HepG2 (cell line): ENCODE data around the gene HOXA7. TPM values are rescaled to one million over a fixed set of nuclear protein-coding genes. Genes with fewer than 3 reads are reported as not detected.

Experiments used
- ATF1 ChIP-seq: IDR thresholded peaks from 2 replicates; pipeline ENCODE4 v1.6.1; 2016; ENCODE audit warnings: mild to moderate bottlenecking, control low read depth
- PTBP1 ChIP-seq: fragments of 200-400 bp; formaldehyde crosslinking; IDR thresholded peaks from 2 replicates; pipeline ENCODE4 v1.6.1; 2018; ENCODE audit warnings: low read length, low read depth; ENCODE audit not compliant: poor library complexity, severe bottlenecking
- SOX6 ChIP-seq, 2 experiments: fragments of 450-650 bp in 1 of 2; sonication (generic) in 1 of 2; formaldehyde crosslinking in 1 of 2; IDR thresholded peaks; 2 replicates each; pipeline versions ENCODE4 v1.4.0 to v1.6.1; 2017 to 2020; ENCODE audit warnings: antibody characterized with exemption in 1 of 2, mild to moderate bottlenecking in 1 of 2, missing genetic modification reagents in 1 of 2
- THAP8 ChIP-seq: sonication (generic); formaldehyde crosslinking; IDR thresholded peaks from 2 replicates; pipeline ENCODE4 v1.5.1; 2020; ENCODE audit warnings: missing genetic modification reagents, mild to moderate bottlenecking, borderline replicate concordance
- ZNF335 ChIP-seq: sonication (generic); formaldehyde crosslinking; IDR thresholded peaks from 2 replicates; pipeline ENCODE4 v1.4.0; 2020; ENCODE audit warnings: missing genetic modification reagents
- ZNF546 ChIP-seq: sonication (generic); formaldehyde crosslinking; conservative IDR thresholded peaks from 2 replicates; pipeline ENCODE4 v1.8.1; 2023; ENCODE audit warnings: mild to moderate bottlenecking, missing genetic modification reagents
- polyA plus RNA-seq, 8 experiments: library from polyadenylated mRNA; depleted of rRNA in 3 of 8; stranded (reverse) in 7 of 8; unstranded in 1 of 8; fragments of >200 nt; fragmentation: Illumina TruSeq in 4 of 8; extraction: Trizol in 4 of 8; gene quantifications; 2 replicates each; pipeline versions ENCODE4 v1.2.1 to v1.2.3, GENCODE V29; 2011 to 2016; ENCODE audit warnings: low read depth in 4 of 8, missing spikeins in 1 of 8, mixed read lengths in 1 of 8; ENCODE audit not compliant: insufficient read depth in 1 of 8
- total RNA-seq, 5 experiments: library from RNA; depleted of rRNA; stranded (reverse); fragments of >200 nt; fragmentation: Illumina TruSeq; extraction: Trizol; gene quantifications; 2 replicates each; pipeline ENCODE4 v1.2.3, GENCODE V29; 2016; ENCODE audit warnings: low read depth in 1 of 5
- TF ChIP-seq, protein P1 (sequence below): sonication (generic); formaldehyde crosslinking; conservative IDR thresholded peaks from 2 replicates; pipeline ENCODE4 v1.8.0; 2022; ENCODE audit warnings: missing genetic modification reagents
- TF ChIP-seq, protein P2 (sequence below): sonication (generic); formaldehyde crosslinking; IDR thresholded peaks from 2 replicates; pipeline ENCODE4 v1.4.0; 2020; ENCODE audit warnings: missing genetic modification reagents, borderline replicate concordance
- TF ChIP-seq, protein P3 (sequence below): fragments of 450-650 bp; IDR thresholded peaks from 2 replicates; pipeline ENCODE4 v1.6.1; 2017; ENCODE audit warnings: mild to moderate bottlenecking

The HOXA7 gene
- total and polyA plus RNA-seq, 2 of the 13 experiments (the other 11 are each of a cell fraction or from before 2014, with no cell fraction given), result 0.05 TPM; not detected in 1

DNA sequence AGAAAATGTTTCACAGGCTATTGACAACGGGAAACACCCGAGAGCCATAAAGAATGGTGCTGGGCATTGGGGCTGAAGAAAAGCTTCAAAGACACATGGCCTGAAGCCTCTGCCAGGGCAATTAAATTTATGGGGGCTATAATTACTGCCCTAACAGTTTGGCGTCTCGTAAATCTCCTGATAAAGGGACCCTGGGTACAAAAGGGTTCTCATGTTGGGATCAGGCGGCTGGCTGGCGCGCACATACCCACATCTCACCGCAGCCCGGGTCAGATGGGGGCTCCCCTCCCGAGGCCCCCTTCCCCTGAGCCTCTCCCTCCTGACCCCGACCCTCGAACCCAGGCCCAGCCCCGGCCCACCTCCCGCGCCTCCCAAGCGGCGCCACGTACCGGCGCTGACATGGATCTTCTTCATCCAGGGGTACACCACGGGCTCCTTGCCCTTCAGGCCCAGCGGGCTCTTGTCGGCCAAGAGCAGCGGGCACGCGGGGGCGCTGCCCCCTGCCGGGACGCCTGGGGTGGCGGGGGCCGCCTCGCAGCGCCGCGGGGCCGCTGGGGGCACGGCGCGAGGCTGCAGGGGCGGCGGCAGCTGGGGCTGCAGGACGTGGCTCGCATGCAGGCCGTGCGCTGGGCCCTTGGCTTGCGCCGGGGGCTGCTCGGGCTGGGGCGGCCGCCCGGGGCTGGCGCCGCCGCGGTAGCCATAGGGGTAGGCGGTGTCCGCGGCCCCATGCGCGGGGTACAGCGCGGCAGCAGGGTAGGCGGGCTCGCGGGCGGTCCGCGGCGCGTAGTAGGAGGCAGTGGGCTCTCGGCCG, 26.5 kb downstream of the HOXA7 start (continued):
- TF ChIP-seq ZNF546 (CRISPR knock-in tag) (no peak), SOX6 (IDR thresholded peaks at IDR 0.05) (no peak), SOX6 (CRISPR knock-in tag; IDR thresholded peaks at IDR 0.05) (no peak), THAP8 (no peak), PTBP1 (no peak), ATF1 (CRISPR knock-in tag) (no peak), ZNF335 (CRISPR knock-in tag) (no peak)
- TF ChIP-seq, protein P1, sequence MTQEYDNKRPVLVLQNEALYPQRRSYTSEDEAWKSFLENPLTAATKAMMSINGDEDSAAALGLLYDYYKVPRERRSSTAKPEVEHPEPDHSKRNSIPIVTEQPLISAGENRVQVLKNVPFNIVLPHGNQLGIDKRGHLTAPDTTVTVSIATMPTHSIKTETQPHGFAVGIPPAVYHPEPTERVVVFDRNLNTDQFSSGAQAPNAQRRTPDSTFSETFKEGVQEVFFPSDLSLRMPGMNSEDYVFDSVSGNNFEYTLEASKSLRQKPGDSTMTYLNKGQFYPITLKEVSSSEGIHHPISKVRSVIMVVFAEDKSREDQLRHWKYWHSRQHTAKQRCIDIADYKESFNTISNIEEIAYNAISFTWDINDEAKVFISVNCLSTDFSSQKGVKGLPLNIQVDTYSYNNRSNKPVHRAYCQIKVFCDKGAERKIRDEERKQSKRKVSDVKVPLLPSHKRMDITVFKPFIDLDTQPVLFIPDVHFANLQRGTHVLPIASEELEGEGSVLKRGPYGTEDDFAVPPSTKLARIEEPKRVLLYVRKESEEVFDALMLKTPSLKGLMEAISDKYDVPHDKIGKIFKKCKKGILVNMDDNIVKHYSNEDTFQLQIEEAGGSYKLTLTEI (CRISPR knock-in tag), result no peak
- TF ChIP-seq, protein P2, sequence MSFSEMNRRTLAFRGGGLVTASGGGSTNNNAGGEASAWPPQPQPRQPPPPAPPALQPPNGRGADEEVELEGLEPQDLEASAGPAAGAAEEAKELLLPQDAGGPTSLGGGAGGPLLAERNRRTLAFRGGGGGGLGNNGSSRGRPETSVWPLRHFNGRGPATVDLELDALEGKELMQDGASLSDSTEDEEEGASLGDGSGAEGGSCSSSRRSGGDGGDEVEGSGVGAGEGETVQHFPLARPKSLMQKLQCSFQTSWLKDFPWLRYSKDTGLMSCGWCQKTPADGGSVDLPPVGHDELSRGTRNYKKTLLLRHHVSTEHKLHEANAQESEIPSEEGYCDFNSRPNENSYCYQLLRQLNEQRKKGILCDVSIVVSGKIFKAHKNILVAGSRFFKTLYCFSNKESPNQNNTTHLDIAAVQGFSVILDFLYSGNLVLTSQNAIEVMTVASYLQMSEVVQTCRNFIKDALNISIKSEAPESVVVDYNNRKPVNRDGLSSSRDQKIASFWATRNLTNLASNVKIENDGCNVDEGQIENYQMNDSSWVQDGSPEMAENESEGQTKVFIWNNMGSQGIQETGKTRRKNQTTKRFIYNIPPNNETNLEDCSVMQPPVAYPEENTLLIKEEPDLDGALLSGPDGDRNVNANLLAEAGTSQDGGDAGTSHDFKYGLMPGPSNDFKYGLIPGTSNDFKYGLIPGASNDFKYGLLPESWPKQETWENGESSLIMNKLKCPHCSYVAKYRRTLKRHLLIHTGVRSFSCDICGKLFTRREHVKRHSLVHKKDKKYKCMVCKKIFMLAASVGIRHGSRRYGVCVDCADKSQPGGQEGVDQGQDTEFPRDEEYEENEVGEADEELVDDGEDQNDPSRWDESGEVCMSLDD, result 0 out of 2 replicates have a peak, but pooled peaks have one; percentile 55
- TF ChIP-seq, protein P3, sequence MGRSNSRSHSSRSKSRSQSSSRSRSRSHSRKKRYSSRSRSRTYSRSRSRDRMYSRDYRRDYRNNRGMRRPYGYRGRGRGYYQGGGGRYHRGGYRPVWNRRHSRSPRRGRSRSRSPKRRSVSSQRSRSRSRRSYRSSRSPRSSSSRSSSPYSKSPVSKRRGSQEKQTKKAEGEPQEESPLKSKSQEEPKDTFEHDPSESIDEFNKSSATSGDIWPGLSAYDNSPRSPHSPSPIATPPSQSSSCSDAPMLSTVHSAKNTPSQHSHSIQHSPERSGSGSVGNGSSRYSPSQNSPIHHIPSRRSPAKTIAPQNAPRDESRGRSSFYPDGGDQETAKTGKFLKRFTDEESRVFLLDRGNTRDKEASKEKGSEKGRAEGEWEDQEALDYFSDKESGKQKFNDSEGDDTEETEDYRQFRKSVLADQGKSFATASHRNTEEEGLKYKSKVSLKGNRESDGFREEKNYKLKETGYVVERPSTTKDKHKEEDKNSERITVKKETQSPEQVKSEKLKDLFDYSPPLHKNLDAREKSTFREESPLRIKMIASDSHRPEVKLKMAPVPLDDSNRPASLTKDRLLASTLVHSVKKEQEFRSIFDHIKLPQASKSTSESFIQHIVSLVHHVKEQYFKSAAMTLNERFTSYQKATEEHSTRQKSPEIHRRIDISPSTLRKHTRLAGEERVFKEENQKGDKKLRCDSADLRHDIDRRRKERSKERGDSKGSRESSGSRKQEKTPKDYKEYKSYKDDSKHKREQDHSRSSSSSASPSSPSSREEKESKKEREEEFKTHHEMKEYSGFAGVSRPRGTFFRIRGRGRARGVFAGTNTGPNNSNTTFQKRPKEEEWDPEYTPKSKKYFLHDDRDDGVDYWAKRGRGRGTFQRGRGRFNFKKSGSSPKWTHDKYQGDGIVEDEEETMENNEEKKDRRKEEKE, result no peak
